H1 (cell line): ENCODE results near the gene MYO1D. TPM values are rescaled to one million over a fixed set of nuclear protein-coding genes. Genes with fewer than 3 reads are reported as not detected.

Source experiments
- CTCF ChIA-PET: fragments of 300-600 bp; sonication (Branson Sonifier 250); formaldehyde crosslinking; loops from one replicate; lab custom pipeline; 2021; ENCODE audit not compliant: partially characterized antibody; lab: Charles Lee
- POLR2A ChIA-PET: fragments of 300-600 bp; sonication (Branson Sonifier 250); formaldehyde crosslinking; loops from one replicate; lab custom pipeline; 2021; ENCODE audit warnings: inconsistent platforms; ENCODE audit not compliant: partially characterized antibody; lab: Charles Lee
- DNase-seq, 2 experiments: peaks; one replicate each; pipeline versions ENCODE4 v3.0.0 to v3.0.0-alpha.2; 2010 to 2022; ENCODE audit warnings: low spot score in 2 of 2, low read depth in 1 of 2, mixed read lengths in 1 of 2
- FAIRE-seq: peaks from 2 replicates; lab custom pipeline; 2011; peaks lifted over from hg19 to GRCh38; lab: Jason Lieb, UNC
- H2AFZ ChIP-seq: 2 replicates; pipeline ENCODE4 v1.8.1; 2012; ENCODE audit warnings: low read length, inconsistent platforms
- H2AK5ac ChIP-seq: 2 replicates; pipeline ENCODE4 v1.6.1; 2013; ENCODE audit warnings: low read depth, low read length
- H2BK120ac ChIP-seq: replicated peaks from 2 replicates; pipeline ENCODE3; 2013; ENCODE audit warnings: low read depth, low read length, inconsistent platforms
- H2BK12ac ChIP-seq: 2 replicates; pipeline ENCODE4 v1.6.1; 2013; ENCODE audit warnings: low read depth, low read length
- H2BK15ac ChIP-seq: 2 replicates; pipeline ENCODE4 v1.6.1; 2013; ENCODE audit warnings: low read length
- H2BK20ac ChIP-seq: 2 replicates; pipeline ENCODE4 v1.6.1; 2013; ENCODE audit warnings: low read length
- H2BK5ac ChIP-seq: 2 replicates; pipeline ENCODE4 v1.6.1; 2013; ENCODE audit warnings: low read depth, low read length
- H3K14ac ChIP-seq: 2 replicates; pipeline ENCODE4 v1.6.1; 2013; ENCODE audit warnings: inconsistent platforms; ENCODE audit not compliant: insufficient read length
- H3K18ac ChIP-seq: 2 replicates; pipeline ENCODE4 v1.6.1; 2013; ENCODE audit warnings: low read length; ENCODE audit errors: extremely low read depth
- H3K23ac ChIP-seq: 2 replicates; pipeline ENCODE4 v1.6.1; 2013; ENCODE audit warnings: inconsistent platforms; ENCODE audit not compliant: insufficient read length
- H3K23me2 ChIP-seq: 2 replicates; pipeline ENCODE4 v1.6.1; 2013; ENCODE audit warnings: low read depth, low read length
- H3K27ac ChIP-seq: 2 replicates; pipeline ENCODE4 v1.6.1; 2011; ENCODE audit warnings: low read depth, low read length, inconsistent platforms
- H3K27me3 ChIP-seq, 4 experiments: replicated peaks in 1 of 4; 1 replicate in 1 of 4; 2 replicates in 3 of 4; pipeline versions ENCODE4 v1.6.1 to v1.8.1; 2011 to 2013; ENCODE audit warnings: low read length in 3 of 4, mild to moderate bottlenecking in 3 of 4, inconsistent platforms in 2 of 4, mixed read lengths in 2 of 4, moderate library complexity in 1 of 4; ENCODE audit not compliant: control insufficient read depth in 3 of 4, insufficient read depth in 3 of 4; ENCODE audit errors: extremely low read depth in 1 of 4
- H3K36me3 ChIP-seq, 4 experiments: 2 replicates each; pipeline versions ENCODE4 v1.6.1 to v1.8.1; 2011 to 2013; ENCODE audit warnings: mild to moderate bottlenecking in 4 of 4, low read length in 3 of 4, moderate library complexity in 2 of 4, control low read depth in 1 of 4, inconsistent platforms in 1 of 4; ENCODE audit not compliant: insufficient read depth in 4 of 4, control insufficient read depth in 2 of 4
- H3K4ac ChIP-seq: replicated peaks from 2 replicates; pipeline ENCODE3; 2013; ENCODE audit warnings: low read length, low read depth, mixed read lengths, inconsistent platforms; ENCODE audit not compliant: insufficient read length
- H3K4me1 ChIP-seq, 4 experiments: replicated peaks in 1 of 4; 1 replicate in 1 of 4; 2 replicates in 3 of 4; pipeline versions ENCODE4 v1.6.1 to v1.8.1; 2011 to 2013; ENCODE audit warnings: low read length in 3 of 4, inconsistent platforms in 2 of 4, mixed read lengths in 1 of 4; ENCODE audit not compliant: insufficient read depth in 4 of 4, control insufficient read depth in 3 of 4
- H3K4me2 ChIP-seq, 2 experiments: 2 replicates each; pipeline versions ENCODE4 v1.6.1 to v1.8.1; 2011 to 2013; ENCODE audit warnings: low read depth in 2 of 2, low read length in 2 of 2, control low read depth in 1 of 2, inconsistent platforms in 1 of 2, mild to moderate bottlenecking in 1 of 2; ENCODE audit not compliant: insufficient read depth in 1 of 2
- H3K4me3 ChIP-seq, 4 experiments: fragments of 200-600, 300-600 bp in 1 of 4; sonication (generic), shearing (Covaris generic), sonication (Bioruptor Twin) in 1 of 4; 2 replicates each; pipeline versions ENCODE4 v1.5.1 to v1.8.1; 2011 to 2016; ENCODE audit warnings: low read length in 4 of 4, low read depth in 3 of 4, control low read depth in 2 of 4, inconsistent platforms in 2 of 4, mild to moderate bottlenecking in 2 of 4, mixed read lengths in 1 of 4, moderate library complexity in 1 of 4; ENCODE audit not compliant: insufficient read depth in 2 of 4; ENCODE audit errors: extremely low read depth in 1 of 4
- H3K56ac ChIP-seq: replicated peaks from 2 replicates; pipeline ENCODE3; 2013; ENCODE audit warnings: low read depth, mild to moderate bottlenecking, mixed read lengths, low read length, inconsistent platforms; ENCODE audit not compliant: insufficient read length
- H3K79me1 ChIP-seq: 2 replicates; pipeline ENCODE4 v1.6.1; 2013; ENCODE audit warnings: low read depth, low read length, control low read depth
- H3K79me2 ChIP-seq, 2 experiments: 2 replicates each; pipeline versions ENCODE4 v1.6.1 to v1.8.1; 2012 to 2013; ENCODE audit warnings: low read length in 2 of 2, mild to moderate bottlenecking in 2 of 2, inconsistent platforms in 1 of 2; ENCODE audit not compliant: insufficient read depth in 2 of 2, control insufficient read depth in 1 of 2
- H3K9ac ChIP-seq, 4 experiments: replicated peaks in 1 of 4; 1 replicate in 1 of 4; 2 replicates in 3 of 4; pipeline versions ENCODE4 v1.6.1 to v1.8.1; 2011 to 2013; ENCODE audit warnings: low read depth in 3 of 4, low read length in 3 of 4, control low read depth in 2 of 4, mild to moderate bottlenecking in 2 of 4, moderate library complexity in 2 of 4, inconsistent platforms in 1 of 4; ENCODE audit errors: extremely low read depth in 1 of 4
- H3K9me3 ChIP-seq, 2 experiments: 2 replicates each; pipeline versions ENCODE4 v1.6.1 to v1.8.1; 2012 to 2013; ENCODE audit warnings: mild to moderate bottlenecking in 2 of 2, moderate library complexity in 2 of 2, control low read depth in 1 of 2, inconsistent platforms in 1 of 2, low read depth in 1 of 2, low read length in 1 of 2, mixed read lengths in 1 of 2; ENCODE audit not compliant: insufficient read depth in 2 of 2
- H4K20me1 ChIP-seq, 2 experiments: replicated peaks in 1 of 2; 2 replicates each; pipeline versions ENCODE3 to v1.8.1; 2011 to 2013; ENCODE audit warnings: inconsistent platforms in 2 of 2, low read length in 2 of 2, mild to moderate bottlenecking in 1 of 2; ENCODE audit not compliant: insufficient read depth in 2 of 2, control insufficient read depth in 1 of 2
- H4K5ac ChIP-seq: 2 replicates; pipeline ENCODE4 v1.6.1; 2013; ENCODE audit warnings: low read length, low read depth, mixed read lengths, inconsistent platforms; ENCODE audit not compliant: insufficient read length
- H4K8ac ChIP-seq: 2 replicates; pipeline ENCODE4 v1.8.0; 2013; ENCODE audit warnings: mild to moderate bottlenecking, moderate library complexity, low read length, inconsistent platforms; ENCODE audit not compliant: insufficient read depth; ENCODE audit errors: extremely low read depth
- H4K91ac ChIP-seq: replicated peaks from 2 replicates; pipeline ENCODE3; 2013; ENCODE audit warnings: low read length, mixed read lengths, inconsistent platforms; ENCODE audit not compliant: insufficient read length
- CBX8 ChIP-seq: fragments of 300-800, 300-1000 bp; sonication (generic); IDR thresholded peaks from 2 replicates; pipeline ENCODE4 v1.7.1; 2016; ENCODE audit warnings: low read depth, low read length, borderline replicate concordance
- CHD2 ChIP-seq: IDR thresholded peaks from 2 replicates; pipeline ENCODE4 v1.6.1; 2012; ENCODE audit warnings: low read length, improper control_type of control experiment
- EZH2 ChIP-seq: fragments of 200-600 bp; sonication (generic); IDR thresholded peaks from 2 replicates; pipeline ENCODE4 v1.7.1; 2012; ENCODE audit warnings: low read depth, mild to moderate bottlenecking, moderate library complexity, low read length, inconsistent platforms; ENCODE audit not compliant: severe bottlenecking
- FOSL1 ChIP-seq: IDR thresholded peaks from 2 replicates; pipeline ENCODE4 v1.6.1; 2011; ENCODE audit warnings: mild to moderate bottlenecking, low read depth, low read length, moderate library complexity; ENCODE audit not compliant: insufficient read depth
- HDAC2 ChIP-seq, 2 experiments: fragments of 300-600 bp in 1 of 2; sonication (generic) in 1 of 2; IDR thresholded peaks; 2 replicates each; pipeline ENCODE4 v1.6.1; 2011 to 2012; ENCODE audit warnings: low read depth in 2 of 2, low read length in 2 of 2, mild to moderate bottlenecking in 2 of 2, moderate library complexity in 2 of 2, borderline replicate concordance in 1 of 2, inconsistent platforms in 1 of 2
- KDM5A ChIP-seq: fragments of 200-600 bp; IDR thresholded peaks from 2 replicates; pipeline ENCODE4 v1.7.1; 2012; ENCODE audit warnings: mild to moderate bottlenecking, low read length, inconsistent platforms, mixed read lengths
- NANOG ChIP-seq: IDR thresholded peaks from 2 replicates; pipeline ENCODE4 v1.6.1; 2011; ENCODE audit warnings: low read length, low read depth, mild to moderate bottlenecking, inconsistent platforms; ENCODE audit not compliant: insufficient read depth, poor library complexity, severe bottlenecking
- RAD21 ChIP-seq, 2 experiments: IDR thresholded peaks in 1 of 2; conservative IDR thresholded peaks in 1 of 2; 2 replicates each; pipeline ENCODE4 v1.6.1; 2011; ENCODE audit warnings: low read depth in 2 of 2, low read length in 2 of 2, improper control_type of control experiment in 1 of 2, inconsistent platforms in 1 of 2, mild to moderate bottlenecking in 1 of 2, moderate library complexity in 1 of 2
- whole genome bisulfite sequencing, 2 experiments: shearing (Covaris generic) in 1 of 2; methylation state at CpG; one replicate each; pipeline versions ENCODE4 v1.1.6 to v1.1.7; 2013 to 2015; ENCODE audit warnings: low lambda C conversion rate in 2 of 2, mixed read lengths in 2 of 2, inconsistent platforms in 1 of 2, low coverage in 1 of 2, missing lambda C conversion rate in 1 of 2; ENCODE audit not compliant: insufficient replicate concordance in 2 of 2, insufficient coverage in 1 of 2, insufficient read length in 1 of 2; ENCODE audit errors: extremely low coverage in 1 of 2, missing lambda C conversion rate in 1 of 2; 5-methylcytosine and 5-hydroxymethylcytosine counted together
- polyA plus RNA-seq, 7 experiments: library from polyadenylated mRNA; depleted of rRNA in 3 of 7; stranded (reverse) in 5 of 7; unstranded in 2 of 7; fragments of >200 nt in 5 of 7; fragments of 200-250 nt in 2 of 7; gene quantifications; 1 replicate in 5 of 7; 2 replicates in 1 of 7; 4 replicates in 1 of 7; pipeline versions ENCODE4 v1.2.1 to v1.2.3, GENCODE V29; 2011 to 2013; ENCODE audit warnings: missing spikeins in 2 of 7, mixed read lengths in 2 of 7
- total RNA-seq: library from RNA; stranded (reverse); fragmentation: NEBNext Ultra II Directional; extraction: Animal tissue kit (Norgen Biotek cat#: 25700); gene quantifications from 2 replicates; pipeline ENCODE4 v1.2.1, GENCODE V29; 2021
- TF ChIP-seq, protein P1 (sequence below): IDR thresholded peaks from 2 replicates; pipeline ENCODE4 v1.6.1; 2012; ENCODE audit warnings: low read length, inconsistent platforms

The MYO1D gene
- total and polyA plus RNA-seq, 2 of the 8 experiments (the other 6 are each of a cell fraction or from before 2014, with no cell fraction given): 6.5 to 25.4 TPM

DNA sequence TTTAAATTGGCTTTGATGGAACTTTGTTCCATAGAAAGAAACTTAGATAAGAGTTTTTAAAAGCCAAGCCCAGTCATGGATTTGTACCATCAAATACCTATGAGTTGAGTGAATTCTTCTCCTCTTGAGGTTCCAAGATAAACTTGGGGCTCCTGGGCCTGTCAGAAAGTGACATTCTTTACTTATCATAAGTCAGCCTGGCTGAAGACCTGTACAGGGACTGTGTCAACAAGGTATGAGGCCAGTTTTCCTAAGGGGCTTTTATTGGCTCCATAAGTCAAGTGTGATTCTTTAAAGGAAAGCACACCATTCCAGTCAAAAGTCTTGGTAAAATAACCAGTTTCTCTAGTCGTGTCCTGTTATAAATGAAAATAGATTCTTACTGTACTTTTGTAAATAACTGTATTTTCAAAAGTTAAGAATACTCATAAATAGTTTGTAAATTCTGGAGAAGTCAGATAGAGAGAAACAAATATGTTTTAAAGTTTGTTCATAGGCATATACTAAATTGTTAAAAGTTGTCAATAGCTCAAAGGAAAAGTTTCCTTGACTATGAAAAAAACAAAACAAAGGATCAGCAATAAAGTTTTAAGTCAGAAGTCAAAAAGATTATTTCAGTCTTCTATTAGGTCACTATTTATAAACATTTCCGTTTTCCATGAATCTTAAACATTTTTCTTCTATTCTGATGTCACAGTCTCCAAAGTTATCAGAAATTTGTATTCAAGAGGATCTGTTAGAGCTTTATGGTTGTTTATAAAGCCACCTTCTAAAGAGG, 22.5 kb upstream of the MYO1D start:
- Histone ChIP-seq H2BK20ac (no peak overlapping the region), H3K27ac (no peak overlapping the region), H3K4me1 (no peaks in the 10 kb centered on the region), H4K91ac (no peak overlapping the region), H3K23ac (no peak overlapping the region), H2AK5ac (no peak overlapping the region), H4K8ac (no peak overlapping the region), H3K36me3 (no peaks in the 10 kb centered on the region), H3K79me1 (no peaks in the 10 kb centered on the region), H2AFZ (no peak overlapping the region), H4K5ac (no peak overlapping the region), H3K4me2 (no peak overlapping the region), H3K27me3 (no peaks in the 10 kb centered on the region), H3K14ac (no peak overlapping the region), H4K20me1 (no peaks in the 10 kb centered on the region), H3K4me3 (no peak overlapping the region), H3K4ac (no peak overlapping the region), H3K9ac (no peak overlapping the region), H3K23me2 (no peaks in the 10 kb centered on the region), H2BK5ac (no peak overlapping the region), H3K56ac (no peak overlapping the region), H3K9me3 (peaks cover 0 to 4% of the 10 kb centered on the region in 2 experiments; a peak in 2 of 4 replicates), H2BK120ac (no peak overlapping the region), H2BK12ac (no peak overlapping the region), H3K79me2 (no peaks in the 10 kb centered on the region), H3K18ac (no peak overlapping the region), H2BK15ac (no peak overlapping the region)
- DNase-seq (no peak), FAIRE-seq (no peak)
- CTCF ChIA-PET: interaction anchor here (1.3 to 2.0 kb wide), 2 partner anchors 10 to 116 kb away, joined by 4 to 5 read pairs; no protein-coding TSS in a partner anchor
- 86% methylated on average over 2 of the region's 2 CpGs; no CpG with 5 or more reads in 1 of the 2 experiments for WGBS, 2 experiments
- POLR2A ChIA-PET: no interaction called here
- TF ChIP-seq KDM5A (no peak), NANOG (no peak), FOSL1 (no peak), HDAC2 (IDR thresholded peaks at IDR 0.05; ENCODE audit: borderline replicate concordance in 1 of 2, low read depth in 2 of 2, low read length in 2 of 2) (no peak), RAD21 (IDR thresholded peaks at IDR 0.05 in 1 of 2, conservative IDR thresholded peaks at IDR 0.05 in 1 of 2; ENCODE audit: low read depth in 2 of 2, low read length in 2 of 2) (no peak), EZH2 (no peak), CBX8 (no peak), CHD2 (no peak)
- TF ChIP-seq, protein P1, sequence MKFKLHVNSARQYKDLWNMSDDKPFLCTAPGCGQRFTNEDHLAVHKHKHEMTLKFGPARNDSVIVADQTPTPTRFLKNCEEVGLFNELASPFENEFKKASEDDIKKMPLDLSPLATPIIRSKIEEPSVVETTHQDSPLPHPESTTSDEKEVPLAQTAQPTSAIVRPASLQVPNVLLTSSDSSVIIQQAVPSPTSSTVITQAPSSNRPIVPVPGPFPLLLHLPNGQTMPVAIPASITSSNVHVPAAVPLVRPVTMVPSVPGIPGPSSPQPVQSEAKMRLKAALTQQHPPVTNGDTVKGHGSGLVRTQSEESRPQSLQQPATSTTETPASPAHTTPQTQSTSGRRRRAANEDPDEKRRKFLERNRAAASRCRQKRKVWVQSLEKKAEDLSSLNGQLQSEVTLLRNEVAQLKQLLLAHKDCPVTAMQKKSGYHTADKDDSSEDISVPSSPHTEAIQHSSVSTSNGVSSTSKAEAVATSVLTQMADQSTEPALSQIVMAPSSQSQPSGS: no peak
